ENCODE measurements around the gene GALNT2.

DNA sequence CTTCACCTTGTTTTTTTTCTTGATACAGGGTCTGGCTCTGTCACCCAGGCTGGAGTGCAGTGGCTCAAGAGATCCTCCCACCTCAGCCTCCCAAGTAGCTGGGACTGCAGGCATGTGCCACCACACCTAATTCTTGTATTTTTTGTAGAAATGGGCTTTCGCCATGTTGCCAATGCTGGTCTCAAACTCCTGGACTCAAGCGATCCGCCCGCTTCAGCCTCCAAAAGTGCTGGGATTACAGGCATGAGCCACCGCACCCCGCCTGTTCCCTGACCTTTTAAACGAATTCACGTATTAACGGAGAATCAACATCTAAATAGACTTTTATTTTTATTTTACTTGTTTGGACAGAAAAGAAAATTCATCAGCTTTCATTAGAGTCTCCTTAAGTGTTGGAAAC lies 254.3 kb downstream of the GALNT2 start:
- TF ChIP-seq, protein P1, sequence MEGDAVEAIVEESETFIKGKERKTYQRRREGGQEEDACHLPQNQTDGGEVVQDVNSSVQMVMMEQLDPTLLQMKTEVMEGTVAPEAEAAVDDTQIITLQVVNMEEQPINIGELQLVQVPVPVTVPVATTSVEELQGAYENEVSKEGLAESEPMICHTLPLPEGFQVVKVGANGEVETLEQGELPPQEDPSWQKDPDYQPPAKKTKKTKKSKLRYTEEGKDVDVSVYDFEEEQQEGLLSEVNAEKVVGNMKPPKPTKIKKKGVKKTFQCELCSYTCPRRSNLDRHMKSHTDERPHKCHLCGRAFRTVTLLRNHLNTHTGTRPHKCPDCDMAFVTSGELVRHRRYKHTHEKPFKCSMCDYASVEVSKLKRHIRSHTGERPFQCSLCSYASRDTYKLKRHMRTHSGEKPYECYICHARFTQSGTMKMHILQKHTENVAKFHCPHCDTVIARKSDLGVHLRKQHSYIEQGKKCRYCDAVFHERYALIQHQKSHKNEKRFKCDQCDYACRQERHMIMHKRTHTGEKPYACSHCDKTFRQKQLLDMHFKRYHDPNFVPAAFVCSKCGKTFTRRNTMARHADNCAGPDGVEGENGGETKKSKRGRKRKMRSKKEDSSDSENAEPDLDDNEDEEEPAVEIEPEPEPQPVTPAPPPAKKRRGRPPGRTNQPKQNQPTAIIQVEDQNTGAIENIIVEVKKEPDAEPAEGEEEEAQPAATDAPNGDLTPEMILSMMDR (IDR thresholded peaks at IDR 0.05; ENCODE audit: poor library complexity) = no peak
- no peak for TF ChIP-seq EZH2 (IDR thresholded peaks at IDR 0.05; ENCODE audit: borderline replicate concordance)
